Transverse colon (tissue), 3 donors: Measurements from ENCODE around the gene ZFTA.

Source experiments
- CTCF ChIP-seq, 5 experiments: fragments of 200-600 bp in 3 of 5; fragments of 450-650 bp in 2 of 5; sonication (generic) in 3 of 5; IDR thresholded peaks; 1 replicate in 2 of 5; 2 replicates in 3 of 5; pipeline ENCODE4 v1.5.1; 2016 to 2017; ENCODE audit warnings: antibody characterized with exemption in 5 of 5, inconsistent platforms in 3 of 5, mild to moderate bottlenecking in 2 of 5, moderate library complexity in 1 of 5
- POLR2A ChIP-seq: fragments of 450-650 bp; IDR thresholded peaks from one replicate; pipeline ENCODE4 v1.6.1; 2016; ENCODE audit warnings: antibody characterized with exemption, mild to moderate bottlenecking, moderate library complexity

GRCh38 chr11:63769714-63770455 lies 1.3 kb upstream of the ZFTA start:
- TF ChIP-seq CTCF (IDR thresholded peaks at IDR 0.05) (no peak), POLR2A (no peak)
